MM.1S (cell line): ENCODE results near the gene COBL.

ENCODE experiments used
- DNase-seq: peaks from one replicate; pipeline ENCODE4 v3.0.0-alpha.2; 2015
- H2AFZ ChIP-seq: fragments of 300-600 bp; sonication (generic); 2 replicates; pipeline ENCODE4 v1.6.0; 2016; ENCODE audit warnings: antibody characterized with exemption, low read length
- H3F3A ChIP-seq: fragments of 300-600 bp; sonication (generic); 2 replicates; pipeline ENCODE4 v1.6.1; 2016; ENCODE audit warnings: mild to moderate bottlenecking, antibody characterized with exemption, low read length, moderate library complexity, mixed read lengths; ENCODE audit not compliant: insufficient read depth
- H3K27ac ChIP-seq: fragments of 300-600 bp; sonication (generic); 2 replicates; pipeline ENCODE4 v1.5.1; 2016; ENCODE audit warnings: mild to moderate bottlenecking, low read length
- H3K27me3 ChIP-seq: fragments of 300-600 bp; sonication (generic); replicated peaks from 2 replicates; pipeline ENCODE4 v1.6.0; 2016; ENCODE audit warnings: low read length; ENCODE audit not compliant: insufficient read depth
- H3K36me3 ChIP-seq: fragments of 300-600 bp; sonication (generic); replicated peaks from 2 replicates; pipeline ENCODE4 v1.6.1; 2016; ENCODE audit warnings: mild to moderate bottlenecking, low read length, mixed read lengths; ENCODE audit not compliant: insufficient read depth
- H3K4me1 ChIP-seq: fragments of 300-600 bp; sonication (generic); 2 replicates; pipeline ENCODE4 v1.6.1; 2016; ENCODE audit warnings: low read length, mixed read lengths
- H3K4me2 ChIP-seq: fragments of 300-600 bp; sonication (generic); 2 replicates; pipeline ENCODE4 v1.6.0; 2016; ENCODE audit warnings: low read depth, low read length
- H3K4me3 ChIP-seq: fragments of 300-600 bp; sonication (generic); 2 replicates; pipeline ENCODE4 v1.5.1; 2016; ENCODE audit warnings: low read length, mixed read lengths
- H3K79me2 ChIP-seq: fragments of 300-600 bp; sonication (generic); 2 replicates; pipeline ENCODE4 v1.6.1; 2016; ENCODE audit warnings: mixed run types, low read length, mixed read lengths
- H3K9ac ChIP-seq: fragments of 300-600 bp; sonication (generic); 2 replicates; pipeline ENCODE4 v1.6.1; 2016; ENCODE audit warnings: low read length, mixed read lengths
- H3K9me2 ChIP-seq: fragments of 300-600 bp; sonication (generic); replicated peaks from 2 replicates; pipeline ENCODE4 v1.6.1; 2016; ENCODE audit warnings: mild to moderate bottlenecking, low read length, mixed read lengths; ENCODE audit not compliant: insufficient read depth
- H3K9me3 ChIP-seq: fragments of 300-600 bp; sonication (generic); replicated peaks from 2 replicates; pipeline ENCODE4 v1.6.1; 2016; ENCODE audit warnings: mild to moderate bottlenecking, low read length, mixed read lengths; ENCODE audit not compliant: insufficient read depth
- H4K20me1 ChIP-seq: fragments of 300-600 bp; sonication (generic); 2 replicates; pipeline ENCODE4 v1.6.1; 2016; ENCODE audit warnings: mild to moderate bottlenecking, low read length, moderate library complexity, mixed read lengths; ENCODE audit not compliant: insufficient read depth
- CTCF ChIP-seq: fragments of 300-600 bp; sonication (generic); IDR thresholded peaks from 2 replicates; pipeline ENCODE4 v1.5.1; 2016; ENCODE audit warnings: antibody characterized with exemption, low read length, mixed read lengths
- EZH2 ChIP-seq: fragments of 300-600 bp; sonication (generic); optimal IDR thresholded peaks from 2 replicates; pipeline ENCODE3; 2017; ENCODE audit warnings: low read depth, mild to moderate bottlenecking, antibody characterized with exemption, low read length, mixed read lengths
- EZH2phosphoT487 ChIP-seq: fragments of 300-600 bp; sonication (generic); IDR thresholded peaks from 2 replicates; pipeline ENCODE4 v1.6.1; 2018; ENCODE audit warnings: antibody characterized with exemption, low read length

COBL gene

GRCh38 chr7:51015581-51015980 lies 301.0 kb downstream of the COBL start:
- Histone ChIP-seq H3K9me2 (no peaks in the 10 kb centered on the region), H3F3A (no peaks in the 10 kb centered on the region), H3K9ac (no peak overlapping the region), H3K4me3 (no peak overlapping the region), H3K79me2 (no peaks in the 10 kb centered on the region), H4K20me1 (no peaks in the 10 kb centered on the region), H2AFZ (no peak overlapping the region), H3K9me3 (no peaks in the 10 kb centered on the region; the same call in 1 of the 2 replicates), H3K36me3 (no peaks in the 10 kb centered on the region), H3K4me2 (no peak overlapping the region), H3K4me1 (no peaks in the 10 kb centered on the region), H3K27me3 (no peaks in the 10 kb centered on the region), H3K27ac (no peak overlapping the region)
- TF ChIP-seq EZH2phosphoT487 (no peak), CTCF (no peak), EZH2 (no peak)
- no peak for DNase-seq

- no peaks in the 10 kb centered on the region for H3K36me3 ChIP-seq
- DNase-seq = no peak
- H4K20me1 ChIP-seq = no peaks in the 10 kb centered on the region
- no peak overlapping the region for H3K4me3 ChIP-seq
- no peaks in the 10 kb centered on the region for H3K9me2 ChIP-seq
- no peaks in the 10 kb centered on the region; the same call in 1 of the 2 replicates for H3K9me3 ChIP-seq
- H3K27me3 ChIP-seq = no peaks in the 10 kb centered on the region
- H2AFZ ChIP-seq = no peak overlapping the region
- H3K9ac ChIP-seq = no peak overlapping the region
- H3K79me2 ChIP-seq = no peaks in the 10 kb centered on the region
- TF ChIP-seq CTCF = no peak
- TF ChIP-seq EZH2 = no peak
- TF ChIP-seq EZH2phosphoT487 = no peak
- no peaks in the 10 kb centered on the region for H3F3A ChIP-seq
- H3K4me2 ChIP-seq = no peak overlapping the region
- no peak overlapping the region for H3K27ac ChIP-seq
- no peaks in the 10 kb centered on the region for H3K4me1 ChIP-seq
These were observed 301.8 kb downstream of the COBL start for GRCh38 chr7:51014811-51015210.

- no peak for TF ChIP-seq EZH2phosphoT487
- TF ChIP-seq EZH2 = no peak
- no peak for TF ChIP-seq CTCF
- H2AFZ ChIP-seq = no peak overlapping the region
These were observed 302.6 kb downstream of the COBL start for GRCh38 chr7:51013861-51014511.

More at GRCh38 chr7:51013861-51014511, 302.6 kb downstream of the COBL start:
- Histone ChIP-seq H3K79me2 (no peaks in the 10 kb centered on the region), H3K27ac (no peak overlapping the region), H3K4me3 (no peak overlapping the region), H4K20me1 (no peaks in the 10 kb centered on the region), H3K9ac (no peak overlapping the region), H3F3A (no peaks in the 10 kb centered on the region), H3K4me1 (no peaks in the 10 kb centered on the region), H3K36me3 (no peaks in the 10 kb centered on the region), H3K4me2 (no peak overlapping the region), H3K9me2 (no peaks in the 10 kb centered on the region), H3K9me3 (no peaks in the 10 kb centered on the region; the same call in 1 of the 2 replicates), H3K27me3 (no peaks in the 10 kb centered on the region)
- no peak for DNase-seq
